ENCODE measurements around the gene RIPOR2. TPM values are rescaled to one million over a fixed set of nuclear protein-coding genes. Genes with fewer than 3 reads are reported as not detected.

RIPOR2 gene
- total and polyA plus RNA-seq, 8 donors: 3.9 to 56.8 (median 6.0) TPM

DNA sequence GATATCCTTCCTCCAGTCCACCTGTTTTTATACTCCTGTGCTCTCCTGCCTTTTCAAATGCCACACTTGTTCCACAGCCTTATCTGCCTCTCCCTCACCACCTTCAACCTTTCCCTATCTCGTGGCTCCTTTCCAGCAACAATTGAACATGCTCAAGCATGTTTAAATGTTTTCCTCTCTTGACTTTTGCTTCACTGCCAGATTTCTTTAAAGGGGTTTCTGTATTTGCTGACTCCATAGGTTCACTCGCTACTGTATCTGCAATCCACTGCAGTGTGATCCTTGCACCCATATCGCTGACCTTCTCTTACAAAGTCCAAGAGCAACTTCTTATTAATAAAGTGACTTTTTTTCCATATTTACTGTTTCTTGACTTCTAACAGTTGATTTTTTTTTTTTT, 172.2 kb downstream of the RIPOR2 start:
- no peaks in the 10 kb centered on the region for H3K27me3 ChIP-seq
- TF ChIP-seq, protein P1, sequence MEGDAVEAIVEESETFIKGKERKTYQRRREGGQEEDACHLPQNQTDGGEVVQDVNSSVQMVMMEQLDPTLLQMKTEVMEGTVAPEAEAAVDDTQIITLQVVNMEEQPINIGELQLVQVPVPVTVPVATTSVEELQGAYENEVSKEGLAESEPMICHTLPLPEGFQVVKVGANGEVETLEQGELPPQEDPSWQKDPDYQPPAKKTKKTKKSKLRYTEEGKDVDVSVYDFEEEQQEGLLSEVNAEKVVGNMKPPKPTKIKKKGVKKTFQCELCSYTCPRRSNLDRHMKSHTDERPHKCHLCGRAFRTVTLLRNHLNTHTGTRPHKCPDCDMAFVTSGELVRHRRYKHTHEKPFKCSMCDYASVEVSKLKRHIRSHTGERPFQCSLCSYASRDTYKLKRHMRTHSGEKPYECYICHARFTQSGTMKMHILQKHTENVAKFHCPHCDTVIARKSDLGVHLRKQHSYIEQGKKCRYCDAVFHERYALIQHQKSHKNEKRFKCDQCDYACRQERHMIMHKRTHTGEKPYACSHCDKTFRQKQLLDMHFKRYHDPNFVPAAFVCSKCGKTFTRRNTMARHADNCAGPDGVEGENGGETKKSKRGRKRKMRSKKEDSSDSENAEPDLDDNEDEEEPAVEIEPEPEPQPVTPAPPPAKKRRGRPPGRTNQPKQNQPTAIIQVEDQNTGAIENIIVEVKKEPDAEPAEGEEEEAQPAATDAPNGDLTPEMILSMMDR (IDR thresholded peaks at IDR 0.05): no peak
- intact Hi-C loops (cut with DNase I): loop anchor here in 1 of 2 donors (10.0 kb wide), 1 partner anchor 179 kb away; no protein-coding TSS in a partner anchor
- H3K4me3 ChIP-seq: no peak overlapping the region
- H3K27ac ChIP-seq: no peak overlapping the region
- H3K36me3 ChIP-seq: no peaks in the 10 kb centered on the region
- DNase-seq (peak in 2 of 4 donors; percentile 23 to 62), ATAC-seq (peak; percentile 84)
- H3K9me3 ChIP-seq: no peaks in the 10 kb centered on the region
- H3K4me1 ChIP-seq: no peaks in the 10 kb centered on the region

- TF ChIP-seq, protein P1 (IDR thresholded peaks at IDR 0.05): no peak
- no peak for DNase-seq
- Histone ChIP-seq H3K9me3 (no peaks in the 10 kb centered on the region), H3K4me1 (no peaks in the 10 kb centered on the region), H3K27ac (no peak overlapping the region), H3K36me3 (no peaks in the 10 kb centered on the region), H3K27me3 (no peaks in the 10 kb centered on the region), H3K4me3 (no peak overlapping the region)
- no peak for ATAC-seq
- intact Hi-C loops (cut with DNase I): loop anchor here in 1 of 2 donors (10.0 kb wide), 1 partner anchor 177 kb away; no protein-coding TSS in a partner anchor
Observed at GRCh38 chr6:24761851-24762250, 173.9 kb downstream of the RIPOR2 start.

DNA sequence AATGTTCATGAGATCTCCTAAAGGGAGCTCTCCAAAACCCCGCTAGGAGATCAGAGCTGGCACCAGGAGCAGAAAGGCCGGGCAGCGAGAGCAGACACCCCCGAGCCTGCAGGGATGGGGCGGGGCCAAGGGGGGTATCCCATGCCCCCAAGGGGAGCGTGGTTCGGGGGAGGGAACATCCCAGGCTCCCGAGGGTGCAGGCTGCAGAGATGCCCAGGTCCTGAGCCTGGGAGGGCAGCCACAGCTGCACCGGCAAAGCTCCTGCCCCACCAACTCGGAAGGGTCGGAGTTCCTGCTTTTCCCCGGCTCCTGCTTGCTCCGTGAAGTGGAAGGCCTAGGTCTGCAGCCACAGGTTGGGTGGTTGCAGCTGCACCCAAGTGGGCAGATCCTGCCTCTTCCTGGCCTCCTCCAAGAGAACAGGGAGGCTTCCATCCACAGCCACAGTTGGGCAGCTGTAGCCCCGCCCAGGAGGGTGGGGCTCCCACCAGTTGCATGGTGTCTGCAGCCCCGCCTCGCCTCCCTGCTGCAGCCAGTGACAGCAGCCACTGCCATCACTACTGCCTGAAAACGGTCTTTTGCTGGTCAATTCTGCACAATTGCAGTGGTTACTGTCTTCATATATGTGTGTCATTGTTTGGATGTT, 174.4 kb downstream of the RIPOR2 start:
- Histone ChIP-seq H3K9me3 (no peaks in the 10 kb centered on the region), H3K4me1 (no peaks in the 10 kb centered on the region), H3K27ac (no peak overlapping the region), H3K27me3 (no peaks in the 10 kb centered on the region), H3K36me3 (no peaks in the 10 kb centered on the region), H3K4me3 (no peak overlapping the region)
- ATAC-seq (no peak), DNase-seq (no peak)
- TF ChIP-seq, protein P1 (IDR thresholded peaks at IDR 0.05): no peak
- intact Hi-C loops (cut with DNase I): loop anchor here in 1 of 2 donors (10.0 kb wide), 1 partner anchor 177 kb away; no protein-coding TSS in a partner anchor

DNA sequence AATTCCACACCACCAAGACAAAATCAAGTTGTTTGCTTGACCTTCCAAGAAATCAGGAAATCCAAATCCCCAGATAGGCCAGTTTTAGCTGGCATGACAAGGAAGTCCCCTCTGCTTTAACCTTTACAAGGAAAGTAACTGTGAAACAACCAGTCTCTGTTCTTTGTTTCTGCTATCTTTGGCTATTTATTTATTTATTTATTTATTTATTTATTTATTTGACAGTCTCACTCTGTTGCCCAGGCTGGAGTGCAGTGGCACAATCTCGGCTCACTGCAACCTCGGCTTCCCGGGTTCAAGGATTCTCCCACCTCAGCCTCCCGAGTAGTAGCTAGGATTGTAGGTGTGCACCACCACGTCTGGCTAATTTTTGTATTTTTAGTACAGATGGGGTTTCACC, 175.6 kb downstream of the RIPOR2 start:
- TF ChIP-seq, protein P1 (IDR thresholded peaks at IDR 0.05): no peak
- H3K9me3 ChIP-seq: no peaks in the 10 kb centered on the region
- H3K36me3 ChIP-seq: no peaks in the 10 kb centered on the region
- no peaks in the 10 kb centered on the region for H3K4me1 ChIP-seq
- H3K4me3 ChIP-seq: no peak overlapping the region
- H3K27me3 ChIP-seq: no peaks in the 10 kb centered on the region
- no peak for ATAC-seq
- H3K27ac ChIP-seq: no peak overlapping the region
- DNase-seq: no peak
- intact Hi-C loops (cut with DNase I): loop anchor here in 1 of 2 donors (10.0 kb wide), 1 partner anchor 175 kb away; no protein-coding TSS in a partner anchor

DNA sequence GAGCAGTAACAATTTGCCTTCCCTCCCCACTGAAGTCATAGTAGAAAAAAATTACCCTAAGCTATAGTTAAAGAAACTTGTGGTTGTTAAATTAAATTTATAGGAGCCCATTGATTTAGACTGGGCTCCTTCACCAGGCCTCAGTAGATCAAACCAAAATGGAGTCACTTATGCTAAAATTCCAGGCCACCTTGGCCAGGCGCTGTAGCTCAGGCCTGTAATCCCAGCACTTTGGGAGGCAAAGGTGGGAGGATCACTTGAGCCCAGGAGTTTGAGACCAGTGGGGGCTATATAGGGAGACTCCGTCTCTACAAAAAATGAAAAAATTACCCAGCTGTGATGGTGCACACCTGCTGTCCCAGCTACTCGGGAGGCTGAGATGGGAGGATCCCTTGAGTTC, 176.0 kb downstream of the RIPOR2 start:
- no peaks in the 10 kb centered on the region for H3K4me1 ChIP-seq
- H3K9me3 ChIP-seq: no peaks in the 10 kb centered on the region
- H3K27me3 ChIP-seq: no peaks in the 10 kb centered on the region
- no peak overlapping the region for H3K4me3 ChIP-seq
- H3K27ac ChIP-seq: no peak overlapping the region
- ATAC-seq (no peak), DNase-seq (no peak)
- H3K36me3 ChIP-seq: no peaks in the 10 kb centered on the region
- TF ChIP-seq, protein P1 (IDR thresholded peaks at IDR 0.05): no peak
- intact Hi-C loops (cut with DNase I): loop anchor here in 1 of 2 donors (10.0 kb wide), 1 partner anchor 175 kb away; no protein-coding TSS in a partner anchor

Measured in left lung (tissue), 10 donors.